HG03135 (cell line): ENCODE data around the gene AP3S1.
"Not testable (repeated sequence)": the region's sequence is repeated elsewhere in the genome, so short reads cannot be mapped to it uniquely, and the experiment has no call there.

Experiments
- ATAC-seq: cut with Tn5 transposase; IDR thresholded peaks from one replicate; pipeline ENCODE4 v1.9.1; 2021; ENCODE audit warnings: mild to moderate bottlenecking, moderate library complexity; ENCODE audit not compliant: unreplicated experiment

The AP3S1 gene

GRCh38 chr5:115841382-115842088, at the start of gene AP3S1, which contains the start of gene ATG12:
AP3S1 (plus strand) TSS chr5:115841935; CDS start chr5:115842038, 103 bp downstream.
ATG12 (minus strand) TSS chr5:115841565; CDS start chr5:115841552, 13 bp downstream.
- peak; percentile 84 for ATAC-seq

GRCh38 chr5:115795700-115796099, 46.0 kb upstream of the AP3S1 start:
- no peak for ATAC-seq

- ATAC-seq, result no peak
These were observed 45.1 kb upstream of the AP3S1 start for GRCh38 chr5:115796656-115797055.

GRCh38 chr5:115798252-115798651, 43.5 kb upstream of the AP3S1 start:
- no peak for ATAC-seq

GRCh38 chr5:115800108-115800507, 41.6 kb upstream of the AP3S1 start:
- no peak for ATAC-seq

GRCh38 chr5:115801152-115801551, 40.6 kb upstream of the AP3S1 start:
- no peak for ATAC-seq

- no peak for ATAC-seq
These were observed 39.8 kb upstream of the AP3S1 start for GRCh38 chr5:115801984-115802383.

- ATAC-seq, result no peak
These were observed 34.6 kb upstream of the AP3S1 start for GRCh38 chr5:115806986-115807653.

- no peak for ATAC-seq
These were observed 34.1 kb upstream of the AP3S1 start for GRCh38 chr5:115807654-115808052.

GRCh38 chr5:115808066-115808465, 33.7 kb upstream of the AP3S1 start:
- not testable (repeated sequence) for ATAC-seq

GRCh38 chr5:115809946-115810345, 31.8 kb upstream of the AP3S1 start:
- no peak for ATAC-seq

GRCh38 chr5:115810761-115811160, 31.0 kb upstream of the AP3S1 start:
- ATAC-seq, result no peak

- no peak for ATAC-seq
These were observed 30.3 kb upstream of the AP3S1 start for GRCh38 chr5:115811406-115811805.

GRCh38 chr5:115812372-115812771, 29.4 kb upstream of the AP3S1 start:
- ATAC-seq, result no peak

GRCh38 chr5:115813719-115814118, 28.0 kb upstream of the AP3S1 start:
- ATAC-seq, result no peak

GRCh38 chr5:115815006-115815692, 26.6 kb upstream of the AP3S1 start:
- no peak for ATAC-seq

GRCh38 chr5:115815693-115816225, 26.0 kb upstream of the AP3S1 start:
- no peak for ATAC-seq

GRCh38 chr5:115816226-115817081, 25.3 kb upstream of the AP3S1 start, which contains the start of gene CDO1:
CDO1 (minus strand) TSS chr5:115816659; CDS start chr5:115816397, 262 bp downstream.
- ATAC-seq, result no peak

- no peak for ATAC-seq
These were observed 24.3 kb upstream of the AP3S1 start for GRCh38 chr5:115817386-115817785.

GRCh38 chr5:115818821-115819220, 22.9 kb upstream of the AP3S1 start:
- ATAC-seq, result no peak
